Measurements from ENCODE around the gene BICC1.

Gene BICC1

DNA sequence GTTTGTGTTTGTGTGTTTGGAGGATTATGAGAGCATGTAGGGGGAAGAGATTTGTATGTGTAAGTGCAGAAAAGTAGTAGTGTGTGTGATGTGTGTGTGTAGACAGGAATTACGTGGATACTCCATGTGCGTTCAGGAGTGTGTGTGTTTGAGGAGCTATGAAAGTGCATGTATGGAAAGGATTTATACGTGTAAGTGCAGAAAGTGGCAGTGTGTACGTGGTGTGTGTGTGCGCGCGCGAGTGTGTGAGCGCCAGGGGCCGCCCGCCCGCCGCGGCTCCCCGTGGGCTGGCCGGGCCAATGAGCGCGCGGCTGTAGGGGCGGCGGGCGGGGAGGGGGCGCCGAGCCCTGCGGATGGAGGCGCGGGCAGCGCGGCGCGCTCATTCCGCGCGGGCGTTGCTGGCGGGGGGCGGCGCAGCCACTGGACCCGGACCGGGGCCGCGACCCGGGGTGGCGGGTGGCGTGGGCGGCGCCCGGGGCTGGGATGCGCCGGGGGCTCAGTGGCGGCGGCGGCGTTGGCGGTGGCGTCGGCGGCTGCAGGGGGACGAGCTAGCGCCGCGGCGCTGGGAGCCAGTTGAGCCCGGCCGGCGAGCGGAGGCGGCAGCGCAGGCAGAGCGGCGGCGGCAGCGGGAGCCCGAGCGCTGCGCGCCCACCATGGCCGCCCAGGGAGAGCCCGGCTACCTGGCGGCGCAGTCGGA, at the start of gene BICC1:
Gene BICC1 (plus strand): TSS at position 382 of the 697 bp plus-strand sequence. CDS start 272 bp downstream, at position 654.
- no peak for DNase-seq (ENCODE audit: extremely low read depth in 1 of 2, low read depth in 1 of 2)

DNA sequence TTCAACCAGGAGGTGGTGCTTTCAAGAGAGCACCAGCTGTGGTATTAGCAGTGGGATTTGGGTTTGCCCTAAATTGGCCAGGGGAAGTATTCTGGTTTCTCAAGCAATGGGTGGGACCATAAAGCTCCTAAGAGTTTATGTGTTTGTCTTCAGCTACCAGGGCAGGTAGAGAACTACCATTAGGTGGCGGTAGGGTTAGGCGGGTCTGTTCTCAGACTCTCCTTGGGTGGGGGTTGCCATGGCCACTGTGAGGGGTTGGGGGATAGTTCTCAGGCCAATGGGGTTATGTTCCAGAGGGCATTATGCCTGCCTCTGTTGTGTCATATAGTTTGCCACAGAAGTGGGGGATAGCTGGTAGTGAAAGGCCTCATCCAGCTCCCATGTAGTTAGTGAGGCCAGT, 47.7 kb upstream of the BICC1 start:
- DNase-seq (ENCODE audit: extremely low read depth in 1 of 2, low read depth in 1 of 2) = no peak

- DNase-seq (ENCODE audit: extremely low read depth in 1 of 2, low read depth in 1 of 2) = no peak
Measured at GRCh38 chr10:58465629-58466028, 47.0 kb upstream of the BICC1 start.

DNA sequence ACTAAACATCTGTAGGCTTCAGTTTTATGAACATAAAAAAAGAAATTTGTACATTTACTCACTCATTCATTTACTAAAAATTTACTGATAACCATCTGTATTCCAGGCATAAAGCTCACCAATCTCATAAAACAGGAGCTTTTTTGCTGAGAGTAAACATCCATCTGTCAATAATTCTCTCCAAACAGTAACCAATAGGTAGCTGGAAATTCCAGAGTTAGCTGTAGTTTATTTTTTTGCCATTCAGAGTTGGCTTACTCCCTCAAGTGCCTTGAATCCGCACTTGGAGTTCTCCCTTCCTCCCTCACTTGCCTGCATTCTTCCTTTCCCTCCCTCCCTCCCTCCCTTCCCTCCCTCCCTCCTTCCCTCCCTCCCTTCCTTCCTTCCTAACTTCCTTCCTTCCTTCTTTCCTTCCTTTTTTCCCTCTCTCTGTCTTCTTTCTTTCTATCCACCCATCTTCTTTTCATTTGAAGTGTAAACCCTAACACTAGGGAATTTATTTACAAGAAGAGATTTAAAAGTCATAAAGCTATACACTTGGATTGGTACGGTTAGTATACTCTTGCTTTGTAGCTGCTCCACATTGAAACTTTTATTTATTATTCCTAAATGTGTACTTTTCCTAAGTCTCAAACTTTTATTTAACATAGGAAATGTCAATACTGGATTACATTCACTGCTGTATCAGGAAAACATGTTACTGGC, 44.6 kb upstream of the BICC1 start:
- no peak for DNase-seq (ENCODE audit: extremely low read depth in 1 of 2, low read depth in 1 of 2)

- DNase-seq (ENCODE audit: extremely low read depth in 1 of 2, low read depth in 1 of 2) = no peak
Measured at GRCh38 chr10:58473976-58474375, 38.7 kb upstream of the BICC1 start.

DNA sequence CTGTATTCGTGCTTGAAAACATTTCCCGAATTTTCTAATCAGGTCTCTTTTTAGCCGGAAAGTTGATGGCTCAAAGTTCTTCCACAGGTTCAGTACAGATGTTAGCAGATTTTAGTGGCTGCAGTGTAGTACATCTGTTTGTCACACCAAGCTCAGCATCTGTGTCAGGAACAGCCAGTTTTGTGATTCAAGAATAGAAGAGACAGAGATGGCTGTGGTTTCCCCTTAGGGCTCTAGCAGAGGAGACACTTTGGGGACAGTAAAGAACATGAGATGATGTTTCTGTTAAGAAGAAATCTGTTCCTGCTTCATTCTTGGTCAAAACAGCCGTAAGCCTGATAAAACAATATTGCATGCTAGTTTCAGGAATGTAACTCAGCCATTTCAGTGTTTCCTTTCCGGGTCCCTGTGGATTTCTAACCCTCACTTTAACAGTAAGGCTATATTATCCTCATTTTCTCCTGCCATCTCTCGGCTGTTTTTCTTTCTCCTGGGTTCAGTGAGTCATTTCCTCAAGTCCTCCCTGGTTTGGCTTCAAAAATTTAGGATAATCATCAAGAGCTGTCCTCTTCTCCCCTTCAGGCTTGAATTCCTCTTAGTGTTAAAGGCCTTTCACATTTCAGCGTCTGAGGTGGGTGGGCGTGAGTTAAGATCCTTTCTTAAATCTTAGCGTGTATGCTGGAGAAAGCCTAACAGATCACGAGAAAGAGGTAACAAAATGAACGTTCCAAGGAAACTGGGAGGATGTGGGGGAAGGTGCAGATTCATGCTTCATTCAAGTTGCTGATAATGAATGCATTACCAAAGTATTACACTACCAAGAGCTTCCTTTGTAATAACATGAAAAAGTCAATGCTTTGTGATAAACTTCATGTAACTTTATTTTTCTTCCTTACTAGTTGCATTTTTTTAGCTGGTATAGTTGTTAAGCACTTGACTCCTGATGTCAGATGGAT, 37.1 kb upstream of the BICC1 start:
- no peak for DNase-seq (ENCODE audit: extremely low read depth in 1 of 2, low read depth in 1 of 2)

GRCh38 chr10:58477122-58477521, 35.5 kb upstream of the BICC1 start:
- no peak for DNase-seq (ENCODE audit: extremely low read depth in 1 of 2, low read depth in 1 of 2)

DNA sequence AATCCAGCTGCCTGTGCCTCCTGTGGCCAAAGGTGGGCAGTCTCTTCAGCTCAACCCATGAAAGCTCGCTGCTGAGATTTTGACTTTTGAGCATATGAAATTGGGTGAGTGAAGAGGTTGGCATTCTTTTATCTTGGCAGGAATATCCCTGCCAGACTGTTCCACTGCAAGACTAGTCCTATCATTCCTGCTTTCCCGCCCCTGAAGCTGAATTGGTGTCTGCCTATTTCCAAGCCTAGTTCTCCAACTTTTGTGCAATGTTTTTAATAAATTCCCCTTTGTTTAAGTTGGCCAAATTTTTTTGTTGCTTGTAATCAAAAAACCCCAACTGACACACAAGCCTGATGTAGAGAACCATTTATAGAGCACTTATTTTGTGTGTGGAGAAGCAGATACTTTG, 34.8 kb upstream of the BICC1 start:
- no peak for DNase-seq (ENCODE audit: extremely low read depth in 1 of 2, low read depth in 1 of 2)

DNA sequence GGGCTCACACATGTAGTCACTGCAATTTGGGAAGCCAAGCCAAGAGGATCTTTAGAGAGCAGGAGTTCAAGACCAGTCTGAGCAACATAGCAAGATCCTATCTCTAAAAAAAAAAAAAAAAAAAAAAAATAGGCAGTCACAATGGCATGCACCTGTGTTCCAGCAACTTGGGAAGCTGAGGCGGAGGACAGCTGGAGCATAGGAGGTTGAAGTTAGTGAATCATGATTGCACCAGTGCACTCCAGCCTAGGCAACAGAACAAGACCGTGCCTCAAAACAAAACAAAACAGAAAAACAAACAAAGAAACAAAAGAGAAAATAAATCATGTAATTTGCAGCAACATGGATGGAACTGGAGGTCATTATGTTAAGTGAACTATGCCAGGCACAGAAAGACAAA, 33.6 kb upstream of the BICC1 start:
- no peak for DNase-seq (ENCODE audit: extremely low read depth in 1 of 2, low read depth in 1 of 2)

GRCh38 chr10:58480321-58480720, 32.4 kb upstream of the BICC1 start:
- DNase-seq (ENCODE audit: extremely low read depth in 1 of 2, low read depth in 1 of 2) = no peak

- DNase-seq (ENCODE audit: extremely low read depth in 1 of 2, low read depth in 1 of 2) = no peak
Measured at GRCh38 chr10:58481569-58482109, 31.0 kb upstream of the BICC1 start.

- no peak for DNase-seq (ENCODE audit: extremely low read depth in 1 of 2, low read depth in 1 of 2)
Measured at GRCh38 chr10:58486821-58487220, 25.9 kb upstream of the BICC1 start.

DNA sequence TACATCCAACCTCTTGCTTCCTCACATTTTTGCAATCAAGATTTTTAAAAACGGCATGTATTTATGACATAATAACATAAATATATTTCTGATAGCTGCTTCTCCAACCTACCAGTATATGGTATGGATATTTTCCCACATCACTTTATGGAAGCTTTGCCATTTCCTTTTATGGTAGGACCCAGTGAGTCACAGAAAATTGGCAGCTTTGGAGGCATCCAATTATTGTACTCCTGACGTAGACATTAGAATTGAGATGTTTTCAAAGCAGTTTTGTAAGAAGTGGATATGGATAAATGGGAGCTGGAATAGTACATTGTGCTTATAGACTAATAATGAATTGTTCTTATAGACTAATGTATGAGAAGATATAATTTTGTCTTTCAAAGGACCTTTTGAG, 23.8 kb upstream of the BICC1 start:
- DNase-seq (ENCODE audit: extremely low read depth in 1 of 2, low read depth in 1 of 2) = no peak

GRCh38 chr10:58502956-58503355, 9.7 kb upstream of the BICC1 start:
- DNase-seq (ENCODE audit: extremely low read depth in 1 of 2, low read depth in 1 of 2) = no peak

GRCh38 chr10:58508316-58508715, 4.4 kb upstream of the BICC1 start:
- DNase-seq (ENCODE audit: extremely low read depth in 1 of 2, low read depth in 1 of 2) = no peak

DNA sequence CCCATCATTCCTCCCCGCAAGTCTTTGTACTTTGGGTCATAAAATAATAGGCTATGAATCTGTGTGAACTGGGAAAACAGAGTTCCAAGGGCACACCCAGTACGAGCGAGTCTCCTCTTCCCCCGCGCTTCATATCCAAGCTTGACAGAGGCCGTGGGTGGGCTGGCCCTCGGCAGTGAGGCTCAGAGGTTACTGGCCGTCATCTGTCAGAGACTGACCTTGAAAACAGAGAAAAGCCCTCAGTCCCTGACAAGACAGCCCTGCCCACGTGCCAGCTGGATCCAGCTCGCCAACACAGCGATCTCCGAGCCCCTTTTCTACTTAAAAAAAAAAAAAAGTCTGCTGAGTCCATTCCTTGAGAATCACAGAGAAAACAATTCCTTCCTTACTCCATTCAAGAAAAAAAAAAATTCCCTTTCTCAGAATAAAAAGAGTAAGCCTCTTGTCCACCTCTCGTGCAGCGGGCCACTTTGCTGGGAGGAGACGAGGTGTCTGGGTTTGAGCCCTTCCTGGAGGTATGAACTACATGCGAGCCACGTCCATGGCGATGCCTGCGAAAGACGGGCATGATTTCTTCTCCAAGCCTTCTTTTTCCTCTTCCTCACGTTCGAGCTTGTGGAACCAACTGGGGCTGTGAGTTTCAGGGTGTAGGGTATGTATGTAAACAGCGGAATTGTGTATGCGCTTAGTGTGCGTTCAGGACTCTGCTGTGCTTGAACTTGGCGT, 744 bp upstream of the BICC1 start:
- DNase-seq (ENCODE audit: extremely low read depth in 1 of 2, low read depth in 1 of 2) = no peak

DNA sequence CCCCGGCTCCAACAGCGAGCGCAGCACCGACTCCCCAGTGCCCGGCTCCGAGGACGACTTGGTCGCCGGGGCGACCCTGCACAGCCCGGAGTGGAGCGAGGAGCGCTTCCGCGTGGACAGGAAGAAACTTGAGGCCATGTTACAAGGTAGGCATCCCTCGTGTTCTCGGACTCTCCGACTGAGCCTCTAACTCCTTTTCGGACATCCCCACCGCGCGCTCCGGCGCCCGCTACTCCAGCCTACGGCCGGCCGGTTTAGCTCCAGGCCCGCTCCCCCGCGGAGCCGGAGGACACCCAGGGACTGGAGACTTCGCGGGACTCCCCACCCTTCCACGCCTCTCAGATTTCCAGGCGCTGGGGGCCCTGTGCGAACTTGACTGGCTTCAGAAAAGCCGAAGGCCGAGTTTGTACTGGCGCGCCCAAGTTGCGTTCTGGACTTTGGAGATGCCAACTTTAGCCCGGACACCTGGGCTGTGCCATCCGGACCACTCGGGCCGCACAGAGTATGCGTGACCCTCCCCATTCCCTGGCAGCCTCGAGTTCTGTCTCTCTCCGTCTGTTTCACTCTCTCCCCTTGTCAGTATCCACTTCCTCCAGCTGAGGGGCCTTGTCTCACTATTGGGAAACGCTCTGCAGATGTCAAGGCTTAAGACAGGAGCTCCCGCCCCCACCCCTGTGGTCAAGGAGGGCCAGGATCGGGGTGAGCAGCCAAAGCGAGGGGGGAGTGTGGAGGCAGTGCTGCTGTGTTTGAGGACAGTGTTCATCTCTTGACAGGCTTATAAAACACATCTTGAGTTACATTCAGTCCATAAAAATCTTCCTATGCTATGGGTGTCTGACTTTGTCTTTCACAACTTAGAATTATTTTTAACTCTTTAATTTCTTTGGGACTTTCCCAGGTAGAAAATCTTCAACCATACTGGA, 777 bp downstream of the BICC1 start:
- no peak for DNase-seq (ENCODE audit: extremely low read depth in 1 of 2, low read depth in 1 of 2)

GRCh38 chr10:58514111-58514770, 1.6 kb downstream of the BICC1 start:
- no peak for DNase-seq (ENCODE audit: extremely low read depth in 1 of 2, low read depth in 1 of 2)

All from stimulated activated CD8-positive, alpha-beta memory T cell treated with anti-CD3 and anti-CD28 coated beads, Interleukin-7, amount 100 ng/mL, for 48 hours (primary cell).